Ishikawa (cell line): ENCODE measurements around the gene CFAP61.

Experiments
- CEBPB ChIP-seq: IDR thresholded peaks from 2 replicates; pipeline ENCODE4 v1.6.1; 2012
- CREB1 ChIP-seq: IDR thresholded peaks from 2 replicates; pipeline ENCODE4 v1.6.1; 2012; ENCODE audit warnings: low read depth
- EGR1 ChIP-seq: IDR thresholded peaks from 2 replicates; pipeline ENCODE4 v1.6.1; 2012
- EP300 ChIP-seq: IDR thresholded peaks from 2 replicates; pipeline ENCODE4 v1.6.1; 2012; ENCODE audit warnings: borderline replicate concordance
- FOXM1 ChIP-seq: IDR thresholded peaks from 2 replicates; pipeline ENCODE4 v1.6.1; 2012; ENCODE audit warnings: low read depth, borderline replicate concordance
- NFIC ChIP-seq: IDR thresholded peaks from 2 replicates; pipeline ENCODE4 v1.6.1; 2012
- RAD21 ChIP-seq: IDR thresholded peaks from 2 replicates; pipeline ENCODE4 v1.6.1; 2012; ENCODE audit warnings: low read depth
- TAF1 ChIP-seq: IDR thresholded peaks from 2 replicates; pipeline ENCODE4 v1.6.1; 2012; ENCODE audit warnings: low read depth, mild to moderate bottlenecking
- TCF12 ChIP-seq: IDR thresholded peaks from 2 replicates; pipeline ENCODE4 v1.6.1; 2012; ENCODE audit warnings: low read depth
- TEAD4 ChIP-seq: IDR thresholded peaks from 2 replicates; pipeline ENCODE4 v1.6.1; 2012
- YY1 ChIP-seq: IDR thresholded peaks from 2 replicates; pipeline ENCODE4 v1.6.1; 2012; ENCODE audit warnings: low read depth
- ZBTB7A ChIP-seq: IDR thresholded peaks from 2 replicates; pipeline ENCODE4 v1.6.1; 2012; ENCODE audit warnings: low read depth
- TF ChIP-seq, protein P1 (sequence below): IDR thresholded peaks from 2 replicates; pipeline ENCODE4 v1.6.1; 2012
- TF ChIP-seq, protein P2 (sequence below): IDR thresholded peaks from 2 replicates; pipeline ENCODE4 v1.6.1; 2012; ENCODE audit warnings: low read depth, mild to moderate bottlenecking
- TF ChIP-seq, protein P3 (sequence below): IDR thresholded peaks from 2 replicates; pipeline ENCODE4 v1.6.1; 2012

Gene CFAP61

DNA sequence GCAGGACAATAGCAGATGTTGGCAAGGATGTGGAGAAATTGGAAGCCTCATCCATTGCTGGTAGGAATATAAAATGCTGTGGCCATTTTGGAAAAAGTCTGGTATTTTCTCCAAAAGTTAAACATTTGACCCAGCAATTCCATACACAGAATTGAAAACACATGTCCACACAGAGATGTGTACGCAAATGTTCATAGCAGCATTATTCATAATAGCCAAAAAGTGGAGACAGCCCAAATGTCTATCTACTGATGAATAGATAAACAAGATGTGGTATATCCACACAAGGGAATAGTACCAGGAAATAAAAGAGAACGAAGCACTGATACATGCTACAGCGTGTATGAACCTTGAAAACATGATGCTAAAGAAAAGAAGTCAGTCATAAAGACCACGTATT is 40.5 kb downstream of the CFAP61 start:
- no peak for TF ChIP-seq FOXM1
- TF ChIP-seq NFIC: no peak
- TF ChIP-seq EGR1: no peak
- TF ChIP-seq, protein P1, sequence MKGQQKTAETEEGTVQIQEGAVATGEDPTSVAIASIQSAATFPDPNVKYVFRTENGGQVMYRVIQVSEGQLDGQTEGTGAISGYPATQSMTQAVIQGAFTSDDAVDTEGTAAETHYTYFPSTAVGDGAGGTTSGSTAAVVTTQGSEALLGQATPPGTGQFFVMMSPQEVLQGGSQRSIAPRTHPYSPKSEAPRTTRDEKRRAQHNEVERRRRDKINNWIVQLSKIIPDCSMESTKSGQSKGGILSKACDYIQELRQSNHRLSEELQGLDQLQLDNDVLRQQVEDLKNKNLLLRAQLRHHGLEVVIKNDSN: no peak
- TF ChIP-seq CEBPB: no peak
- no peak for TF ChIP-seq TCF12
- TF ChIP-seq TEAD4: no peak
- TF ChIP-seq YY1: no peak
- no peak for TF ChIP-seq RAD21

DNA sequence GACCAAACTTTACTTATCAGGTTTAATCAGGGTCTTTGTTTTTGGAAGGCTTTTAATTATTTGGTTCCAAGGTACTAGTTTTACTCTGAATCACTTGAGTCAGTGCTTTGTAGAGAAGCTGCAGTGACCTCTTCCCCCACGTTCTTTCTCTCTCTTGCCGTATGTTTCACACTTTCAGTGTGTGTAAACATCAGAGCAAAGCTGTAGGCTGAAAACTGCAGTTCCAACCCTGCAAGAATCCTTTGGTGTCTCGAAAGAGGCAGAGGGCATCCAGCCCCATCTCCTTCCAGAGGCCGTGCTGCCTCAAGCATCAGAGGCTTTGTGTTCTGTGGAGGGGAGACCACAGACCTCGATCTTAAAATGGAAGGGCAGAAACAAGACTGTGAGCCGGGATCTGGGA is 42.1 kb downstream of the CFAP61 start:
- TF ChIP-seq, protein P2, sequence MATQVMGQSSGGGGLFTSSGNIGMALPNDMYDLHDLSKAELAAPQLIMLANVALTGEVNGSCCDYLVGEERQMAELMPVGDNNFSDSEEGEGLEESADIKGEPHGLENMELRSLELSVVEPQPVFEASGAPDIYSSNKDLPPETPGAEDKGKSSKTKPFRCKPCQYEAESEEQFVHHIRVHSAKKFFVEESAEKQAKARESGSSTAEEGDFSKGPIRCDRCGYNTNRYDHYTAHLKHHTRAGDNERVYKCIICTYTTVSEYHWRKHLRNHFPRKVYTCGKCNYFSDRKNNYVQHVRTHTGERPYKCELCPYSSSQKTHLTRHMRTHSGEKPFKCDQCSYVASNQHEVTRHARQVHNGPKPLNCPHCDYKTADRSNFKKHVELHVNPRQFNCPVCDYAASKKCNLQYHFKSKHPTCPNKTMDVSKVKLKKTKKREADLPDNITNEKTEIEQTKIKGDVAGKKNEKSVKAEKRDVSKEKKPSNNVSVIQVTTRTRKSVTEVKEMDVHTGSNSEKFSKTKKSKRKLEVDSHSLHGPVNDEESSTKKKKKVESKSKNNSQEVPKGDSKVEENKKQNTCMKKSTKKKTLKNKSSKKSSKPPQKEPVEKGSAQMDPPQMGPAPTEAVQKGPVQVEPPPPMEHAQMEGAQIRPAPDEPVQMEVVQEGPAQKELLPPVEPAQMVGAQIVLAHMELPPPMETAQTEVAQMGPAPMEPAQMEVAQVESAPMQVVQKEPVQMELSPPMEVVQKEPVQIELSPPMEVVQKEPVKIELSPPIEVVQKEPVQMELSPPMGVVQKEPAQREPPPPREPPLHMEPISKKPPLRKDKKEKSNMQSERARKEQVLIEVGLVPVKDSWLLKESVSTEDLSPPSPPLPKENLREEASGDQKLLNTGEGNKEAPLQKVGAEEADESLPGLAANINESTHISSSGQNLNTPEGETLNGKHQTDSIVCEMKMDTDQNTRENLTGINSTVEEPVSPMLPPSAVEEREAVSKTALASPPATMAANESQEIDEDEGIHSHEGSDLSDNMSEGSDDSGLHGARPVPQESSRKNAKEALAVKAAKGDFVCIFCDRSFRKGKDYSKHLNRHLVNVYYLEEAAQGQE: no peak
- TF ChIP-seq TCF12: no peak
- TF ChIP-seq YY1: no peak
- TF ChIP-seq, protein P1: no peak
- no peak for TF ChIP-seq RAD21
- TF ChIP-seq ZBTB7A: no peak
- TF ChIP-seq FOXM1: no peak
- no peak for TF ChIP-seq EP300
- no peak for TF ChIP-seq CREB1
- TF ChIP-seq, protein P3, sequence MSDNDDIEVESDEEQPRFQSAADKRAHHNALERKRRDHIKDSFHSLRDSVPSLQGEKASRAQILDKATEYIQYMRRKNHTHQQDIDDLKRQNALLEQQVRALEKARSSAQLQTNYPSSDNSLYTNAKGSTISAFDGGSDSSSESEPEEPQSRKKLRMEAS: no peak
- TF ChIP-seq NFIC: no peak
- no peak for TF ChIP-seq TAF1
- no peak for TF ChIP-seq CEBPB

- TF ChIP-seq, protein P2: no peak
- TF ChIP-seq NFIC: no peak
- TF ChIP-seq TAF1: no peak
- TF ChIP-seq TCF12: no peak
- no peak for TF ChIP-seq EP300
- no peak for TF ChIP-seq TEAD4
- no peak for TF ChIP-seq EGR1
- TF ChIP-seq, protein P3: no peak
- TF ChIP-seq RAD21: no peak
- no peak for TF ChIP-seq CREB1
- TF ChIP-seq CEBPB: no peak
- no peak for TF ChIP-seq YY1
- no peak for TF ChIP-seq FOXM1
- no peak for TF ChIP-seq ZBTB7A
- TF ChIP-seq, protein P1: no peak
These were observed 43.0 kb downstream of the CFAP61 start for GRCh38 chr20:20095114-20095872.

GRCh38 chr20:20096421-20096820 is 44.1 kb downstream of the CFAP61 start:
- TF ChIP-seq EGR1 (no peak), CEBPB (no peak), TAF1 (no peak), ZBTB7A (no peak), NFIC (no peak), EP300 (no peak), TCF12 (no peak), TEAD4 (no peak), CREB1 (no peak), FOXM1 (no peak), RAD21 (no peak), YY1 (no peak)
- TF ChIP-seq, protein P1: no peak
- TF ChIP-seq, protein P3: no peak
- TF ChIP-seq, protein P2: no peak
